H1 (cell line): ENCODE data around the gene TARDBP. TPM values are rescaled to one million over a fixed set of nuclear protein-coding genes. Genes with fewer than 3 reads are reported as not detected.

Experiments used
- CTCF ChIA-PET: fragments of 300-600 bp; sonication (Branson Sonifier 250); formaldehyde crosslinking; loops from one replicate; lab custom pipeline; 2021; ENCODE audit not compliant: partially characterized antibody; lab: Charles Lee
- POLR2A ChIA-PET: fragments of 300-600 bp; sonication (Branson Sonifier 250); formaldehyde crosslinking; loops from one replicate; lab custom pipeline; 2021; ENCODE audit warnings: inconsistent platforms; ENCODE audit not compliant: partially characterized antibody; lab: Charles Lee
- DNase-seq, 2 experiments: peaks; one replicate each; pipeline versions ENCODE4 v3.0.0 to v3.0.0-alpha.2; 2010 to 2022; ENCODE audit warnings: low spot score in 2 of 2, low read depth in 1 of 2, mixed read lengths in 1 of 2
- FAIRE-seq: peaks from 2 replicates; lab custom pipeline; 2011; peaks lifted over from hg19 to GRCh38; lab: Jason Lieb, UNC
- H2AFZ ChIP-seq: 2 replicates; pipeline ENCODE4 v1.8.1; 2012; ENCODE audit warnings: low read length, inconsistent platforms
- H2AK5ac ChIP-seq: 2 replicates; pipeline ENCODE4 v1.6.1; 2013; ENCODE audit warnings: low read depth, low read length
- H2BK120ac ChIP-seq: replicated peaks from 2 replicates; pipeline ENCODE3; 2013; ENCODE audit warnings: low read depth, low read length, inconsistent platforms
- H2BK12ac ChIP-seq: 2 replicates; pipeline ENCODE4 v1.6.1; 2013; ENCODE audit warnings: low read depth, low read length
- H2BK15ac ChIP-seq: 2 replicates; pipeline ENCODE4 v1.6.1; 2013; ENCODE audit warnings: low read length
- H2BK20ac ChIP-seq: 2 replicates; pipeline ENCODE4 v1.6.1; 2013; ENCODE audit warnings: low read length
- H2BK5ac ChIP-seq: 2 replicates; pipeline ENCODE4 v1.6.1; 2013; ENCODE audit warnings: low read depth, low read length
- H3K14ac ChIP-seq: 2 replicates; pipeline ENCODE4 v1.6.1; 2013; ENCODE audit warnings: inconsistent platforms; ENCODE audit not compliant: insufficient read length
- H3K18ac ChIP-seq: 2 replicates; pipeline ENCODE4 v1.6.1; 2013; ENCODE audit warnings: low read length; ENCODE audit errors: extremely low read depth
- H3K23ac ChIP-seq: 2 replicates; pipeline ENCODE4 v1.6.1; 2013; ENCODE audit warnings: inconsistent platforms; ENCODE audit not compliant: insufficient read length
- H3K23me2 ChIP-seq: 2 replicates; pipeline ENCODE4 v1.6.1; 2013; ENCODE audit warnings: low read depth, low read length
- H3K27ac ChIP-seq: 2 replicates; pipeline ENCODE4 v1.6.1; 2011; ENCODE audit warnings: low read depth, low read length, inconsistent platforms
- H3K27me3 ChIP-seq, 4 experiments: replicated peaks in 1 of 4; 1 replicate in 1 of 4; 2 replicates in 3 of 4; pipeline versions ENCODE4 v1.6.1 to v1.8.1; 2011 to 2013; ENCODE audit warnings: low read length in 3 of 4, mild to moderate bottlenecking in 3 of 4, inconsistent platforms in 2 of 4, mixed read lengths in 2 of 4, moderate library complexity in 1 of 4; ENCODE audit not compliant: control insufficient read depth in 3 of 4, insufficient read depth in 3 of 4; ENCODE audit errors: extremely low read depth in 1 of 4
- H3K36me3 ChIP-seq, 4 experiments: 2 replicates each; pipeline versions ENCODE4 v1.6.1 to v1.8.1; 2011 to 2013; ENCODE audit warnings: mild to moderate bottlenecking in 4 of 4, low read length in 3 of 4, moderate library complexity in 2 of 4, control low read depth in 1 of 4, inconsistent platforms in 1 of 4; ENCODE audit not compliant: insufficient read depth in 4 of 4, control insufficient read depth in 2 of 4
- H3K4ac ChIP-seq: replicated peaks from 2 replicates; pipeline ENCODE3; 2013; ENCODE audit warnings: low read length, low read depth, mixed read lengths, inconsistent platforms; ENCODE audit not compliant: insufficient read length
- H3K4me1 ChIP-seq, 4 experiments: replicated peaks in 1 of 4; 1 replicate in 1 of 4; 2 replicates in 3 of 4; pipeline versions ENCODE4 v1.6.1 to v1.8.1; 2011 to 2013; ENCODE audit warnings: low read length in 3 of 4, inconsistent platforms in 2 of 4, mixed read lengths in 1 of 4; ENCODE audit not compliant: insufficient read depth in 4 of 4, control insufficient read depth in 3 of 4
- H3K4me2 ChIP-seq, 2 experiments: 2 replicates each; pipeline versions ENCODE4 v1.6.1 to v1.8.1; 2011 to 2013; ENCODE audit warnings: low read depth in 2 of 2, low read length in 2 of 2, control low read depth in 1 of 2, inconsistent platforms in 1 of 2, mild to moderate bottlenecking in 1 of 2; ENCODE audit not compliant: insufficient read depth in 1 of 2
- H3K4me3 ChIP-seq, 4 experiments: fragments of 200-600, 300-600 bp in 1 of 4; sonication (generic), shearing (Covaris generic), sonication (Bioruptor Twin) in 1 of 4; 2 replicates each; pipeline versions ENCODE4 v1.5.1 to v1.8.1; 2011 to 2016; ENCODE audit warnings: low read length in 4 of 4, low read depth in 3 of 4, control low read depth in 2 of 4, inconsistent platforms in 2 of 4, mild to moderate bottlenecking in 2 of 4, mixed read lengths in 1 of 4, moderate library complexity in 1 of 4; ENCODE audit not compliant: insufficient read depth in 2 of 4; ENCODE audit errors: extremely low read depth in 1 of 4
- H3K56ac ChIP-seq: replicated peaks from 2 replicates; pipeline ENCODE3; 2013; ENCODE audit warnings: low read depth, mild to moderate bottlenecking, mixed read lengths, low read length, inconsistent platforms; ENCODE audit not compliant: insufficient read length
- H3K79me1 ChIP-seq: 2 replicates; pipeline ENCODE4 v1.6.1; 2013; ENCODE audit warnings: low read depth, low read length, control low read depth
- H3K79me2 ChIP-seq, 2 experiments: 2 replicates each; pipeline versions ENCODE4 v1.6.1 to v1.8.1; 2012 to 2013; ENCODE audit warnings: low read length in 2 of 2, mild to moderate bottlenecking in 2 of 2, inconsistent platforms in 1 of 2; ENCODE audit not compliant: insufficient read depth in 2 of 2, control insufficient read depth in 1 of 2
- H3K9ac ChIP-seq, 4 experiments: replicated peaks in 1 of 4; 1 replicate in 1 of 4; 2 replicates in 3 of 4; pipeline versions ENCODE4 v1.6.1 to v1.8.1; 2011 to 2013; ENCODE audit warnings: low read depth in 3 of 4, low read length in 3 of 4, control low read depth in 2 of 4, mild to moderate bottlenecking in 2 of 4, moderate library complexity in 2 of 4, inconsistent platforms in 1 of 4; ENCODE audit errors: extremely low read depth in 1 of 4
- H3K9me3 ChIP-seq, 2 experiments: 2 replicates each; pipeline versions ENCODE4 v1.6.1 to v1.8.1; 2012 to 2013; ENCODE audit warnings: mild to moderate bottlenecking in 2 of 2, moderate library complexity in 2 of 2, control low read depth in 1 of 2, inconsistent platforms in 1 of 2, low read depth in 1 of 2, low read length in 1 of 2, mixed read lengths in 1 of 2; ENCODE audit not compliant: insufficient read depth in 2 of 2
- H4K20me1 ChIP-seq, 2 experiments: replicated peaks in 1 of 2; 2 replicates each; pipeline versions ENCODE3 to v1.8.1; 2011 to 2013; ENCODE audit warnings: inconsistent platforms in 2 of 2, low read length in 2 of 2, mild to moderate bottlenecking in 1 of 2; ENCODE audit not compliant: insufficient read depth in 2 of 2, control insufficient read depth in 1 of 2
- H4K5ac ChIP-seq: 2 replicates; pipeline ENCODE4 v1.6.1; 2013; ENCODE audit warnings: low read length, low read depth, mixed read lengths, inconsistent platforms; ENCODE audit not compliant: insufficient read length
- H4K8ac ChIP-seq: 2 replicates; pipeline ENCODE4 v1.8.0; 2013; ENCODE audit warnings: mild to moderate bottlenecking, moderate library complexity, low read length, inconsistent platforms; ENCODE audit not compliant: insufficient read depth; ENCODE audit errors: extremely low read depth
- H4K91ac ChIP-seq: replicated peaks from 2 replicates; pipeline ENCODE3; 2013; ENCODE audit warnings: low read length, mixed read lengths, inconsistent platforms; ENCODE audit not compliant: insufficient read length
- CTCF ChIP-seq, 3 experiments: IDR thresholded peaks; 1 replicate in 2 of 3; 2 replicates in 1 of 3; pipeline versions ENCODE4 v1.5.1 to v1.6.1; 2011; ENCODE audit warnings: low read length in 3 of 3, mild to moderate bottlenecking in 3 of 3, inconsistent platforms in 2 of 3, low read depth in 1 of 3, moderate library complexity in 1 of 3; ENCODE audit not compliant: insufficient read depth in 1 of 3; ENCODE audit errors: control extremely low read depth in 1 of 3
- MAX ChIP-seq: IDR thresholded peaks from 2 replicates; pipeline ENCODE4 v1.6.1; 2012; ENCODE audit warnings: inconsistent platforms
- POLR2A ChIP-seq, 2 experiments: IDR thresholded peaks; 1 replicate in 1 of 2; 2 replicates in 1 of 2; pipeline ENCODE4 v1.6.1; 2011; ENCODE audit warnings: low read depth in 2 of 2, low read length in 2 of 2, mild to moderate bottlenecking in 2 of 2; ENCODE audit errors: control extremely low read depth in 1 of 2
- RAD21 ChIP-seq, 2 experiments: IDR thresholded peaks in 1 of 2; conservative IDR thresholded peaks in 1 of 2; 2 replicates each; pipeline ENCODE4 v1.6.1; 2011; ENCODE audit warnings: low read depth in 2 of 2, low read length in 2 of 2, improper control_type of control experiment in 1 of 2, inconsistent platforms in 1 of 2, mild to moderate bottlenecking in 1 of 2, moderate library complexity in 1 of 2
- SIN3A ChIP-seq, 2 experiments: IDR thresholded peaks in 1 of 2; conservative IDR thresholded peaks in 1 of 2; 2 replicates each; pipeline ENCODE4 v1.6.1; 2011 to 2012; ENCODE audit warnings: low read length in 2 of 2, improper control_type of control experiment in 1 of 2, low read depth in 1 of 2, mild to moderate bottlenecking in 1 of 2
- SRF ChIP-seq: IDR thresholded peaks from 2 replicates; pipeline ENCODE4 v1.6.1; 2011; ENCODE audit warnings: mild to moderate bottlenecking, low read depth, low read length, moderate library complexity
- WGBS, 2 experiments: shearing (Covaris generic) in 1 of 2; methylation state at CpG; one replicate each; pipeline versions ENCODE4 v1.1.6 to v1.1.7; 2013 to 2015; ENCODE audit warnings: low lambda C conversion rate in 2 of 2, mixed read lengths in 2 of 2, inconsistent platforms in 1 of 2, low coverage in 1 of 2, missing lambda C conversion rate in 1 of 2; ENCODE audit not compliant: insufficient replicate concordance in 2 of 2, insufficient coverage in 1 of 2, insufficient read length in 1 of 2; ENCODE audit errors: extremely low coverage in 1 of 2, missing lambda C conversion rate in 1 of 2; 5-methylcytosine and 5-hydroxymethylcytosine counted together
- polyA plus RNA-seq, 7 experiments: library from polyadenylated mRNA; depleted of rRNA in 3 of 7; stranded (reverse) in 5 of 7; unstranded in 2 of 7; fragments of >200 nt in 5 of 7; fragments of 200-250 nt in 2 of 7; gene quantifications; 1 replicate in 5 of 7; 2 replicates in 1 of 7; 4 replicates in 1 of 7; pipeline versions ENCODE4 v1.2.1 to v1.2.3, GENCODE V29; 2011 to 2013; ENCODE audit warnings: missing spikeins in 2 of 7, mixed read lengths in 2 of 7
- total RNA-seq: library from RNA; stranded (reverse); fragmentation: NEBNext Ultra II Directional; extraction: Animal tissue kit (Norgen Biotek cat#: 25700); gene quantifications from 2 replicates; pipeline ENCODE4 v1.2.1, GENCODE V29; 2021

Gene TARDBP
- total and polyA plus RNA-seq, 2 of the 8 experiments (the other 6 are each of a cell fraction or from before 2014, with no cell fraction given), result 144 to 240 TPM

GRCh38 chr1:11052839-11053757, 40.6 kb downstream of the TARDBP start:
- Histone ChIP-seq H3K23ac (no peak overlapping the region), H2BK12ac (no peak overlapping the region), H3K27ac (0 out of 2 replicates have a peak overlapping the region, but pooled peaks have one; percentile 6), H3K4me1 (peaks cover 0 to 12% (median 4%) of the 10 kb centered on the region in 4 experiments; a peak in 5 of 7 replicates), H3K14ac (no peak overlapping the region), H3K18ac (peak overlapping the region; percentile 73), H3K9ac (no peak overlapping the region; a peak in 1 of 7 replicates), H4K20me1 (peaks cover 3 to 5% of the 10 kb centered on the region in 2 experiments), H3K9me3 (no peaks in the 10 kb centered on the region), H2AK5ac (no peak overlapping the region; the same call in 1 of the 2 replicates), H2BK20ac (no peak overlapping the region), H3K4me2 (peak overlapping the region; percentile 7 to 52; a peak in 3 of 4 replicates), H4K8ac (peak overlapping the region; percentile 43), H3K27me3 (no peaks in the 10 kb centered on the region), H3K56ac (no peak overlapping the region), H3K36me3 (peaks cover 6 to 27% (median 14%) of the 10 kb centered on the region in 4 experiments; a peak in 7 of 8 replicates), H4K5ac (no peak overlapping the region), H2BK15ac (no peak overlapping the region), H2BK120ac (no peak overlapping the region), H3K23me2 (0 out of 2 replicates have a peak, but pooled peaks cover 2% of the 10 kb centered on the region), H3K79me1 (no peaks in the 10 kb centered on the region; the same call in 1 of the 2 replicates), H3K4ac (no peak overlapping the region), H4K91ac (no peak overlapping the region), H2AFZ (no peak overlapping the region), H2BK5ac (peak overlapping the region; percentile 16; the same call in 1 of the 2 replicates), H3K4me3 (no peak overlapping the region; a peak in 1 of 8 replicates), H3K79me2 (no peaks in the 10 kb centered on the region)
- 54% methylated on average over 29 of the region's 29 CpGs; no CpG with 5 or more reads in 1 of the 2 experiments for WGBS, 2 experiments
- ChIA-PET CTCF (interaction anchor here (1.3 to 14.5 kb wide), 3 partner anchors 16 to 25 kb away, joined by 3 to 168 read pairs (median 5); no protein-coding TSS in a partner anchor), POLR2A (interaction anchor here (0.6 to 5.8 kb wide), 13 partner anchors 9 to 914 kb away, joined by 3 to 44 read pairs (median 6); partner anchors contain the start of gene SRM)
- FAIRE-seq (no peak), DNase-seq (peak in 1 of 2 experiments; percentile 78)
- TF ChIP-seq SRF, result no peak
- TF ChIP-seq SIN3A (conservative IDR thresholded peaks at IDR 0.05 in 1 of 2, IDR thresholded peaks at IDR 0.05 in 1 of 2; ENCODE audit: low read depth in 1 of 2, low read length in 2 of 2), result 0 out of 4 replicates have a peak, but pooled peaks of 1 of the 2 experiments have one; percentile 46
- peak in 1 of 3 experiments; percentile 13; a peak in 1 of 4 replicates for TF ChIP-seq CTCF (IDR thresholded peaks at IDR 0.05; ENCODE audit: control extremely low read depth in 1 of 3, insufficient read depth in 1 of 3, low read depth in 1 of 3, low read length in 3 of 3)
- TF ChIP-seq POLR2A (IDR thresholded peaks at IDR 0.05; ENCODE audit: control extremely low read depth in 1 of 2, low read depth in 2 of 2, low read length in 2 of 2), result peak in 1 of 2 experiments; percentile 18; a peak in 2 of 3 replicates
- peak in 1 of 2 experiments; percentile 10; a peak in 1 of 4 replicates for TF ChIP-seq RAD21 (IDR thresholded peaks at IDR 0.05 in 1 of 2, conservative IDR thresholded peaks at IDR 0.05 in 1 of 2; ENCODE audit: low read depth in 2 of 2, low read length in 2 of 2)
- TF ChIP-seq MAX, result peak; percentile 94
